Measurements from ENCODE around the gene C4orf51.
"Not testable (repeated sequence)": the region's sequence is repeated elsewhere in the genome, so short reads cannot be mapped to it uniquely, and the experiment has no call there.

The C4orf51 gene

GRCh38 chr4:145679991-145680455, at the start of gene C4orf51:
Gene C4orf51, plus strand, starts transcription at chr4:145680146. Its CDS starts 58 bp downstream, at chr4:145680204.
- no peak for DNase-seq (ENCODE audit: low read depth in 3 of 3, low spot score in 1 of 3)

GRCh38 chr4:145635117-145635516, 44.8 kb upstream of the C4orf51 start:
- no peak for DNase-seq (ENCODE audit: low read depth in 3 of 3, low spot score in 1 of 3)

- no peak for DNase-seq (ENCODE audit: low read depth in 3 of 3, low spot score in 1 of 3)
Observed at GRCh38 chr4:145635630-145636029, 44.3 kb upstream of the C4orf51 start.

GRCh38 chr4:145639186-145639698, 40.7 kb upstream of the C4orf51 start:
- no peak for DNase-seq (ENCODE audit: low read depth in 3 of 3, low spot score in 1 of 3)

GRCh38 chr4:145640236-145640635, 39.7 kb upstream of the C4orf51 start:
- not testable (repeated sequence) for DNase-seq (ENCODE audit: low read depth in 3 of 3, low spot score in 1 of 3)

- no peak for DNase-seq (ENCODE audit: low read depth in 3 of 3, low spot score in 1 of 3)
Observed at GRCh38 chr4:145643295-145643694, 36.7 kb upstream of the C4orf51 start.

GRCh38 chr4:145644699-145645098, 35.2 kb upstream of the C4orf51 start:
- DNase-seq (ENCODE audit: low read depth in 3 of 3, low spot score in 1 of 3), result no peak

- DNase-seq (ENCODE audit: low read depth in 3 of 3, low spot score in 1 of 3), result no peak
Observed at GRCh38 chr4:145656156-145656555, 23.8 kb upstream of the C4orf51 start.

- DNase-seq (ENCODE audit: low read depth in 3 of 3, low spot score in 1 of 3), result no peak
Observed at GRCh38 chr4:145660064-145660463, 19.9 kb upstream of the C4orf51 start.

GRCh38 chr4:145663194-145663593, 16.8 kb upstream of the C4orf51 start:
- DNase-seq (ENCODE audit: low read depth in 3 of 3, low spot score in 1 of 3), result no peak

GRCh38 chr4:145665773-145666172, 14.2 kb upstream of the C4orf51 start:
- no peak for DNase-seq (ENCODE audit: low read depth in 3 of 3, low spot score in 1 of 3)

- no peak for DNase-seq (ENCODE audit: low read depth in 3 of 3, low spot score in 1 of 3)
Observed at GRCh38 chr4:145670422-145670821, 9.5 kb upstream of the C4orf51 start.

GRCh38 chr4:145679520-145679919, 426 bp upstream of the C4orf51 start:
- no peak for DNase-seq (ENCODE audit: low read depth in 3 of 3, low spot score in 1 of 3)

GRCh38 chr4:145680902-145681301, 956 bp downstream of the C4orf51 start:
- DNase-seq (ENCODE audit: low read depth in 3 of 3, low spot score in 1 of 3), result no peak

GRCh38 chr4:145681518-145681917, 1.6 kb downstream of the C4orf51 start:
- no peak for DNase-seq (ENCODE audit: low read depth in 3 of 3, low spot score in 1 of 3)

GRCh38 chr4:145681956-145682355, 2.0 kb downstream of the C4orf51 start:
- no peak for DNase-seq (ENCODE audit: low read depth in 3 of 3, low spot score in 1 of 3)

- no peak for DNase-seq (ENCODE audit: low read depth in 3 of 3, low spot score in 1 of 3)
Observed at GRCh38 chr4:145686991-145687390, 7.0 kb downstream of the C4orf51 start.

GRCh38 chr4:145690610-145691009, 10.7 kb downstream of the C4orf51 start:
- no peak for DNase-seq (ENCODE audit: low read depth in 3 of 3, low spot score in 1 of 3)

GRCh38 chr4:145691416-145691815, 11.5 kb downstream of the C4orf51 start:
- not testable (repeated sequence) for DNase-seq (ENCODE audit: low read depth in 3 of 3, low spot score in 1 of 3)

GRCh38 chr4:145694929-145695328, 15.0 kb downstream of the C4orf51 start:
- DNase-seq (ENCODE audit: low read depth in 3 of 3, low spot score in 1 of 3), result no peak

- no peak for DNase-seq (ENCODE audit: low read depth in 3 of 3, low spot score in 1 of 3)
Observed at GRCh38 chr4:145697332-145697731, 17.4 kb downstream of the C4orf51 start.

GRCh38 chr4:145698507-145698906, 18.6 kb downstream of the C4orf51 start:
- no peak for DNase-seq (ENCODE audit: low read depth in 3 of 3, low spot score in 1 of 3)

GRCh38 chr4:145703850-145704497, 24.0 kb downstream of the C4orf51 start:
- DNase-seq (ENCODE audit: low read depth in 3 of 3, low spot score in 1 of 3), result no peak
